ENCODE measurements around the gene CHCT1. TPM values are rescaled to one million over a fixed set of nuclear protein-coding genes. Genes with fewer than 3 reads are reported as not detected.

CHCT1 gene
- total RNA-seq, 2 donors from 2014 or later: not detected

GRCh38 chr17:60473788-60474187, 51.5 kb downstream of the CHCT1 start:
- no peak for TF ChIP-seq CTCF (IDR thresholded peaks at IDR 0.05)
- DNase-seq (ENCODE audit: low spot score): no peak
- Histone ChIP-seq H3K36me3 (no peaks in the 10 kb centered on the region), H3K4me3 (no peak overlapping the region), H3K27me3 (replicated peaks; ENCODE audit: insufficient read depth) (no peaks in the 10 kb centered on the region), H3K27ac (no peak overlapping the region), H3K4me1 (ENCODE audit: control insufficient read depth in 1 of 2, low read depth in 2 of 2) (peaks cover 22 to 26% of the 10 kb centered on the region in 2 donors), H3K9me3 (no peaks in the 10 kb centered on the region)
- ATAC-seq (ENCODE audit: insufficient number of reproducible peaks, low FRiP score, low read depth): no peak

Other genes starting within 250 kb of the CHCT1 start
- gene USP32, start 30.4 kb upstream of the CHCT1 start, total RNA-seq: 10 to 100 TPM; 24.8 to 58.4 TPM
- 10 to 100 TPM; 21.5 to 33.1 TPM for gene APPBP2, start 103.8 kb downstream of the CHCT1 start, total RNA-seq
- 10 to 100 TPM; 13.7 to 17.8 TPM for gene PPM1D, start 177.7 kb downstream of the CHCT1 start, total RNA-seq